ENCODE results near the gene ZC3H12A.

ZC3H12A gene

GRCh38 chr1:37533317-37534093, 59.1 kb downstream of the ZC3H12A start:
- DNase-seq (ENCODE audit: low read depth) = no peak
- H3K4me3 ChIP-seq (ENCODE audit: control insufficient read depth, low read depth, low read length) = no peak overlapping the region
- no peak for TF ChIP-seq CTCF (conservative IDR thresholded peaks at IDR 0.05; ENCODE audit: control insufficient read depth, insufficient read depth, low read depth, low read length)

Data from fibroblast of mammary gland (primary cell).